ENCODE data around the gene RCAN3. TPM values are rescaled to one million over a fixed set of nuclear protein-coding genes. Genes with fewer than 3 reads are reported as not detected.

Gene RCAN3
- total RNA-seq, 1 experiment from 2014 or later, result 21.9 TPM

GRCh38 chr1:24578846-24579245 lies 76.2 kb downstream of the RCAN3 start:
- BruUV-seq (replicated peaks), result no TSS peak

DNA sequence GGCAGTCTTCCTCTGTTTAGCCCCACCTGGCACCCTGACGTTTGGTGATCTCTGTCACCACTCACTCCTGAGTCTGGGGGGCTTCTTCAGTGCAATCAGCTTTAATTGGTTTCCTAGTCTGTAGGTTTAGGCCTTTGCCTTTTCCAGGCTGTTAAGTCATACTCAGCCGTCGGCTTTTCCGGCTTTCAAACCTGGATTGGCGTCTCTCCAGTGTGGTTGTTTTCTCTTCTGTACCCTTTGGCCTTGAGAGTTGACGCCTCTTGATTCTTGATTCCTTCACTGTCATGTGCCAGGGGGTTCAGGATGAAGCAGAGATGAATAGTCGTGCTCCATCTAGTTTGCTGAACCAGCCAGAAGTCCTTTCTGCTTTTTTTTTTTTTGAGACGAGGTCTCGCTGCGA lies 78.1 kb downstream of the RCAN3 start:
- H4K20me1 ChIP-seq (ENCODE audit: insufficient read depth), result no peaks in the 10 kb centered on the region
- TF ChIP-seq CTCF (conservative IDR thresholded peaks at IDR 0.05), result no peak
- TF ChIP-seq EZH2 (IDR thresholded peaks at IDR 0.05; ENCODE audit: low read depth), result no peak
- H3K79me2 ChIP-seq (ENCODE audit: low read depth), result no peaks in the 10 kb centered on the region
- intact Hi-C loops (cut with micrococcal nuclease; ENCODE audit: unreplicated experiment), result no loop called here
- H3K9me2 ChIP-seq (ENCODE audit: insufficient read depth), result no peaks in the 10 kb centered on the region
- H3K4me2 ChIP-seq, result no peak overlapping the region
- H3K9me3 ChIP-seq (ENCODE audit: insufficient read depth, low read depth), result no peaks in the 10 kb centered on the region
- H3K36me3 ChIP-seq (ENCODE audit: low read depth), result no peaks in the 10 kb centered on the region
- CTCF ChIA-PET, result no interaction called here
- H3F3A ChIP-seq (ENCODE audit: insufficient read depth, low read depth), result no peaks in the 10 kb centered on the region
- POLR2A ChIA-PET (ENCODE audit: unreplicated experiment), result no interaction called here
- no peak overlapping the region for H3K4me3 ChIP-seq
- no peaks in the 10 kb centered on the region for H3K27me3 ChIP-seq (ENCODE audit: insufficient read depth, low read depth)
- H3K4me1 ChIP-seq (replicated peaks; ENCODE audit: insufficient read depth), result no peaks in the 10 kb centered on the region
- no peak overlapping the region for H3K27ac ChIP-seq
- H2AFZ ChIP-seq, result no peak overlapping the region
- BruUV-seq (replicated peaks), result no TSS peak
- DNase-seq, result no peak

More at GRCh38 chr1:24578846-24579245, 76.2 kb downstream of the RCAN3 start:
- Histone ChIP-seq H2AFZ (no peak overlapping the region), H3K27ac (no peak overlapping the region), H3K9me3 (ENCODE audit: insufficient read depth, low read depth) (no peaks in the 10 kb centered on the region), H3K4me2 (no peak overlapping the region), H3K4me1 (replicated peaks; ENCODE audit: insufficient read depth) (no peaks in the 10 kb centered on the region), H3K79me2 (ENCODE audit: low read depth) (no peaks in the 10 kb centered on the region), H3K27me3 (ENCODE audit: insufficient read depth, low read depth) (no peaks in the 10 kb centered on the region), H4K20me1 (ENCODE audit: insufficient read depth) (no peaks in the 10 kb centered on the region), H3K9me2 (ENCODE audit: insufficient read depth) (no peaks in the 10 kb centered on the region), H3K36me3 (ENCODE audit: low read depth) (no peaks in the 10 kb centered on the region), H3K4me3 (no peak overlapping the region), H3F3A (ENCODE audit: insufficient read depth, low read depth) (no peaks in the 10 kb centered on the region)
- DNase-seq, result no peak
- POLR2A ChIA-PET (ENCODE audit: unreplicated experiment), result no interaction called here
- no peak for TF ChIP-seq EZH2 (IDR thresholded peaks at IDR 0.05; ENCODE audit: low read depth)
- TF ChIP-seq CTCF (conservative IDR thresholded peaks at IDR 0.05), result no peak
- CTCF ChIA-PET, result interaction anchor here (0.6 kb wide), 1 partner anchor 256 kb away, joined by 6 read pairs; no protein-coding TSS in a partner anchor
- intact Hi-C loops (cut with micrococcal nuclease; ENCODE audit: unreplicated experiment), result no loop called here

- H3K4me2 ChIP-seq, result no peak overlapping the region
- H4K20me1 ChIP-seq (ENCODE audit: insufficient read depth), result no peaks in the 10 kb centered on the region
- H3K9me3 ChIP-seq (ENCODE audit: insufficient read depth, low read depth), result no peaks in the 10 kb centered on the region
- no TSS peak for BruUV-seq (replicated peaks)
- intact Hi-C loops (cut with micrococcal nuclease; ENCODE audit: unreplicated experiment), result no loop called here
- H3K27ac ChIP-seq, result no peak overlapping the region
- no peak overlapping the region for H3K4me3 ChIP-seq
- no peaks in the 10 kb centered on the region for H3F3A ChIP-seq (ENCODE audit: insufficient read depth, low read depth)
- no peak overlapping the region for H2AFZ ChIP-seq
- no peaks in the 10 kb centered on the region for H3K4me1 ChIP-seq (replicated peaks; ENCODE audit: insufficient read depth)
- no peak for DNase-seq
- no peaks in the 10 kb centered on the region for H3K9me2 ChIP-seq (ENCODE audit: insufficient read depth)
- TF ChIP-seq CTCF (conservative IDR thresholded peaks at IDR 0.05), result no peak
- TF ChIP-seq EZH2 (IDR thresholded peaks at IDR 0.05; ENCODE audit: low read depth), result no peak
- ChIA-PET CTCF (interaction anchor here (0.6 kb wide), 1 partner anchor 12 kb away, joined by 3 read pairs; no protein-coding TSS in a partner anchor), POLR2A (ENCODE audit: unreplicated experiment) (no interaction called here)
- no peaks in the 10 kb centered on the region for H3K36me3 ChIP-seq (ENCODE audit: low read depth)
- H3K79me2 ChIP-seq (ENCODE audit: low read depth), result no peaks in the 10 kb centered on the region
- no peaks in the 10 kb centered on the region for H3K27me3 ChIP-seq (ENCODE audit: insufficient read depth, low read depth)
Observed at GRCh38 chr1:24584171-24584647, 81.6 kb downstream of the RCAN3 start.
